CD4-positive, alpha-beta T cell treated with Interleukin-15 for 4 hours (primary cell): ENCODE measurements around the gene ANP32A.

Source experiments
- DNase-seq: peaks from one replicate; pipeline ENCODE4 v3.0.0-alpha.2; 2020; ENCODE audit warnings: low spot score

ANP32A gene

GRCh38 chr15:68797599-68798345 is 22.9 kb downstream of the ANP32A start:
- DNase-seq = no peak

GRCh38 chr15:68797191-68797590 is 23.5 kb downstream of the ANP32A start:
- no peak for DNase-seq

GRCh38 chr15:68796576-68796975 is 24.1 kb downstream of the ANP32A start:
- DNase-seq = no peak

GRCh38 chr15:68795298-68795848 is 25.3 kb downstream of the ANP32A start:
- peak; percentile 52 for DNase-seq

DNA sequence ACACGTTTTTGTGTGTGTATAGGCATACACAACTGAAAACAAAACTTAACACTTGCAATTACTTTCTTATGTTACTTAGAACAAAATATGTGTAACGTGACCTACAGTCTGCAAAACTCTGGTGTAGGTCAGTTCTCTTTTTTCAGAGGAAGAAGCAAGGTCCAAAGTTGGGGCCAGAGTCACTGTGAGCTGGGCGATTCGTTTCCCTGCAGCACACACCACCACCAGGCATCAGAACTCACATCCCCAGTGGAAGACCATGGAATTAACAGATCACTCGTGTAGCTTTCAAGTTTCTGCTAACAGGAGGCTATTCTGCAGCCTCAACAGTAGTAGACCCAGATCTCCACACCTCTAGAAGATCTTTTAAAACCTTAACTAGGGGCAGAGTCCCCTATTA is 25.8 kb downstream of the ANP32A start:
- no peak for DNase-seq

DNA sequence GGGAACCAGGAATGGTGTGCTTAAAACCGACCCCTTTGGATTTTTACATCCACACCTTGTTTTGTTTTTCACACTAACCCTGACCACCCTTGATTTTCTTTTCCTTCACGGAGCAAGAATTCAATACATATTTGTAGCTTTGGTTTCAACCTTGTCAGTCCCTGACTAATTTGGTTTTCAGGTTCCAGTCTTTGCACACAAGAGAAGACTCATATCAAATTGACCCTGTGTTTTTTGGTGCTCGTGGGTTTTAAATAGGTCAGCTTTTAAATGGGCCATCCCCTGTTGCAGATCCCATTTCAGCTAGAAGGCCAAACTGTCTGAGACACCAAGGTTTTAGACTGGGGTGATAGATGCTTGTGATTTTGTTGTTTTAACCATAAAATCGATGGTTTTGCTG is 26.4 kb downstream of the ANP32A start:
- no peak for DNase-seq

DNA sequence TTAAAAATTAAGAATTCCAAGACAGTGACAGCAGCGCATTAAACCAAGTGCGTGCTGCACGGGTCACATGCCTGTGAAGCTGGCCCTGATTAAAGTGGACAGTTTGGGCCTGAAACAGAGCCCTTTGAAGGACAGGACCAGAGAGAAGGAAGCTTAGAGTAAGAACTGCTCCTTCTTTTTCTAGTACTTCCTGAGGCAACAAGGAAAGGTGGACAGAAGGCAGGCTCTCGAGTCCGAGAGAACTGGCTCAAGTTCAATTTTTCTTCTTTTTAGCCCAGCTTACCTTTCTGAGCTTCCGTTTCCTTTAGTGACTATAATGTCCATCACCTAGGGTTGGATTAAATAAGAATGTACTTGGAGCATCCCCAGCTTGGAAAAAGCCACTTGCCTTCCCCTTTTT is 26.9 kb downstream of the ANP32A start:
- no peak for DNase-seq

DNA sequence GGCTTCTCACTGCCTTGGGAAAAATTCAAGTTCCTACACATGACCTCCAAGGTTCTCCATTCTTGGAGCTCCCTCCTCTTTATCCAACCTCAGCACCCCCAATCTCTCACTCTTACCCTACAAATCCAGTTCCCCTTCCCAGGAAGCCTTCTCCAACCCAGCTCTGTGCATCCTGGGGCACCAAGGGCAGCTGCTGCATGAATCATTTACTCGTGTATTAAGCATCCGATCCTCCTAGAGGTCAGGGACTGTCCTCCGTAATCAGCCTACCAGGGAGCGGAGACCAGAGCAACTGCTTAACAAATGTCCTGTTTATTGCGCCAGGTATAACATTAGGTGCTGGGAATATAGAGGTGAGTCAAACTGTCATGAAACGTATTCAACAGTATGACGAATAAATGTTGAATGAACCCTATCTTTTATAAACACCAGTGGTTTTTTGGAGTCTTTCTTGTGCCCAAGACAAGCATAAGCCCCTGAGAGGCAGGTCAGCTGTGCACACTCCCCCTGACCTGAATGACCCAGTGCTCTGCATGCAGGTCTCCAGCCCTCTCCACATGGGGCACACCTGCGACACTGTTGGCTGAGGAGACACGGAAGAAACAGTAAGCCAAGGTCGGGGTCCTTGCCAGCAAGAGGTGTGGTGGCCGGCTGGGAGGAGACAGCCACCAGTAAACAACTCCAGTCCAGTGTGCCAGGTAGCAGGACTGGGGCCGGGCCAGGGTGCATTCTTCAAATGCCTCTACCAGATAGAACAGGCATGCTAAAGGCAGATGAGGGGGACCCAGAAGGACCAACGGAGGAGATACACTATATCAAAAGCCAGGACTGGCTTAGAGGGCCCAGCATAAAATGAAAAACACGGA is 27.6 kb downstream of the ANP32A start:
- no peak for DNase-seq

DNA sequence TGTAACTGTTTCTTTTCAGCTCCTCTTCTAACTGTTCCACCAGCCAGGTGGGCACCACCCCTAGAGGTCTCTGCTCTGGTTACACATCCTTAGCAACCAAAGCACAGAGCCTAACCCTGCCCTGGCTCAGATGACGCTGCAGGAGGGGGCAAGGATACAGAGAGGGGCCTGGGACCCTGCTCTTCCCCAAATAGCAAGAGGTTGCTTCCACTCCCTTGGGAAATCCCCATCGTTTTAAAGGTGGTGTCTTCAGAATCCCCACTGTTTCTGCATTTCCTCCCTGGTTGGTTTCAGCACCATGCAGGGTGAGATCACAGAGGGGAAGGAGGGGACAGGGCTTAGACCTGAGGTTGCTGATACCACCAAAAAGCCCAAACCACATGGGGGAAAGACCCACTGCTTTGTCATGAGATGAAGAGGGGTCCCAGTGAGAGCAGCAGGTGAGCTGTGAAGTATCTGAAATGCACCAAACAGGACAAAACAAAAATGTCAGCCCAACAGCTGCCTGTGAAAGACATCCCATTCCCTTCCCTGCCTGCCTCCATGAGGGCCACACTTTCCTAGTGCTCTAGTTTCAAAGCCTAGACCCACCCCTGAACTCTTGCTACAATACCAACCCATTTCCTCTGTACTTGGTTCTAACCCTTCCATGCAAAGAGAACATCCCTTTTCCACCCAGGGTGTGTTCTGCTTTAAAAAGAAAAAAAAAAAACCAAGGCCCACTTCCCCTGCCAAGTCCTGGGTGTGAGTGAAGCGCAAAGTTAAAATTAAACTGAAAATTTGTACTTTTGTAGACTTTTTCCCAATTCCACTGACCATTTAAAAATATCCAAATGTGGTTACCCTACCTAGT is 29.0 kb downstream of the ANP32A start:
- DNase-seq = peak; percentile 67

- DNase-seq = no peak
Measured at GRCh38 chr15:68790910-68791309, 29.8 kb downstream of the ANP32A start.

- DNase-seq = no peak
Measured at GRCh38 chr15:68790242-68790575, 30.5 kb downstream of the ANP32A start.

GRCh38 chr15:68789534-68790241 is 31.0 kb downstream of the ANP32A start:
- DNase-seq = no peak

DNA sequence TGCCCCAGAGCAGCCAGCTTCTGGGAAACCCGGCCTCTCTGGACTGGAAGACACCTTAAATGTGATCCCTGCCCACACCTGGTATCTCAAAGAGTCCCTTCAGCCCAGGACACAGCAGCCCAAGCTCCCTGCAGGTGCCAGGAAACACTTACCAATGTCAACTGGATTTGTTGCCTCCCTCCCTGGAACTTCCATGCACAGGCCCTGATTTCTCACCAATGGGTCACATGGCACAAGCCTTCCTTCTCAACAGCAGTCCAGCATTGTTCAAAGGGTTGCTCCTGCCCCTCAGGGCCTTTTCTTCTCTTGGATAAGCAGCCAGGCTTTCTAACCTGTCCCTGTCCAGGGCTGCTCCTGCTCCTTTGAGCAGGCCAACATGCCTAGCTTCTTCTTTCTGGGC is 31.6 kb downstream of the ANP32A start:
- no peak for DNase-seq

GRCh38 chr15:68788264-68788624 is 32.5 kb downstream of the ANP32A start:
- DNase-seq = no peak

DNA sequence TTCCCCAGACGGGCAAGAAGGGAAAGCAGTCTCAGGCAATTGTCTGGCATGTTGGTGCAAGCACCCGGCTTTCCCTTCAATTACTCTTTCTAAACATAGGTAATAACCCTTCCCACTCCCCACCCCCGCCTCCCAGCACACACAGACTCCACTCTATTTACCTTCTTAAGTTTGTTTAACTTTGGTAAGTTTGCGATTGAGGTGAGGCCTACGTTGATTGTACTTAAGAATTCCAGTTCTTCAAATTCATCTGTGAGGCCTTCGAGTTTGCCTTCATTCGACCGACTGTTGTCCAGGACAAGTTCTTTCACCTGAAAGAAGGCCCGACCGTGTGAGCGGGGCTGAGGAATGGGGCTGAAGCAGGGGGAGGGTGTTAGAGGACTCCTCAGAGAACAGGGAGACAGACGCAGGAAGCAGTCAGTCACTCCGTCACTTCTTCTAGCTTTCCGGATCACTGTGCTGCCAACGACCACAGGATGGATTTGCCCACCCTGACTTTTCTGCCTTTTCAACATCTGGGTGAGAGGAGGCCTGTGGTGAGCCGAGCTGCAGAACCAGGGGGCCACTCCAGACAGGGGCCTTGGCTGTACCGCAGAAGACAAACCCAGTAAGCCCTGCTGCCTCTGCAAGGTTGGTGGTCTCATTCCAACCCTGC is 33.0 kb downstream of the ANP32A start:
- DNase-seq = no peak

DNA sequence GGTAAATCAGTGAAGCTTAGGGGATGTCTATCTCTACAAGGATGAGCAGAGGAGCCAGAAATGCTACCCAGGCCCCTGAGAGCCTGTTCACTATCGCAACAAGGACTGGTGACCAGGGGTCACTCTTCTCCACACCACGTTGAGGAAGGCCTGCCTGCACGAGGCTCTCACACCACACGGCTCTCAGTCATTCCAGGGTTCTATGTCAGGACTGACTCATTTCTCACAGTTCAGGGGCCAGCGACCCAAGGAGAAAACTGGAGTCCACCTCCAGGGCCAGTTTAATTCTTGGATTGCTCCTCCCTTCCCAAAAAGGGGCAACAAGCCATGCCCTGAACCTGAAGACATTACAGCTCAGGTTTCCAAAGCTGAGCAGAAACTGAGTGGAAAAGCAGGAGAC is 33.9 kb downstream of the ANP32A start:
- DNase-seq = no peak

- no peak for DNase-seq
Measured at GRCh38 chr15:68785541-68785940, 35.2 kb downstream of the ANP32A start.

DNA sequence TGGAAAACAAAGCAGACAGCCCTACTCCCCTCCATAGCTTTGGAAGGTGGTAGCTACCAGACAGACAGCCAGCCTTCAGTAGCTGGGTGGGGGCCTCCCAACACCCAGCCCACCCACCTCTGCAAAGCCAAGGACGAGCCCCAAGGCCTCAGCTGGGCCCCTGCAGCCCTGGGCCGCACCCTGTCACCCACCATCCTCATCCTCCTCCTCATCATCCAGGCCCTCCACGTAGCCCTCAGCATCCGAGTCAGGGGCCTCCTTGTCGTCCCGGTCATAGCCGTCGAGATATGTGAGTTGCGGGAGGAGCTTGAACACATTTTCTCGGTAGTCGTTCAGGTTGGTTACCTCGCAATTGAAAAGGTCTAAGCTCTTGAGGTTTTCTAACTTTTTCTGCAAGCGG is 36.5 kb downstream of the ANP32A start:
- DNase-seq = no peak

GRCh38 chr15:68783226-68784058 is 37.3 kb downstream of the ANP32A start:
- DNase-seq = peak; percentile 66

DNA sequence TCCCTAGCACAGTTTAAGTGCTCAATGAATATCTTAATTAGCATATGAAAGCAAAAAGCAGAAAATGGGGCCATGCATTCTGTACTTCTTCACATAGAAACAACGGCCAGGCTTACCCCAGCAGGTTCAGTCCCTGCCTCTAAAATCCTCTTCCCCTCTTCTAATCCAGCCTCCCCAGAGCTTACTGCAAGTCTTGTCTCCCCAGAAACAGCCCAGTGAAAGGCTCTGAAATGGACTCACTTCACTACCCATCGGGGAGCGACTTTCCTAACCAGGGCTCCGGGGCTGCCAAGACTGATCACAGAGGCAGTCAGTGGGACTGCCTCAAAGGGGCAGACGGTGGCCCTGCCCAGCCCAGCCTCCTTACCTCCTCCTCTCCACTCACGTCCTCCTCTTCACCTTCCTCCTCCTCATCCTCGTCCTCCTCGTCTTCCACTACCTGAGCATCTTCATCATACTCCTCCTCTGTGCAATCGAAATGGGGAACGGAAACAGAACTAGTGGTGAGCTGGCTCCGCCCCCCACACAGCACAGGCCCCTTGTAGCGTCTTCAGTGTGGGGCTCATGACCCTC is 38.0 kb downstream of the ANP32A start:
- no peak for DNase-seq
